SJSA1 (cell line): Measurements from ENCODE around the gene PRKAB2. TPM values are rescaled to one million over a fixed set of nuclear protein-coding genes. Genes with fewer than 3 reads are reported as not detected.

ENCODE experiments used
- DNase-seq, 2 experiments: peaks; one replicate each; pipeline ENCODE4 v3.0.0-alpha.2; 2015 to 2020; ENCODE audit warnings: low spot score in 2 of 2, low read depth in 1 of 2
- H3K27ac ChIP-seq: fragments of 250-450 bp; sonication (Bioruptor Pico); 2 replicates; pipeline ENCODE4 v1.5.1; 2020; ENCODE audit warnings: mild to moderate bottlenecking, moderate library complexity
- H3K27me3 ChIP-seq: fragments of 250-450 bp; sonication (Bioruptor Pico); replicated peaks from 2 replicates; pipeline ENCODE4 v1.5.1; 2020; ENCODE audit warnings: mild to moderate bottlenecking, moderate library complexity
- H3K36me3 ChIP-seq: fragments of 250-450 bp; sonication (Bioruptor Pico); 2 replicates; pipeline ENCODE4 v1.5.1; 2020; ENCODE audit warnings: mild to moderate bottlenecking
- H3K4me1 ChIP-seq: fragments of 250-450 bp; sonication (Bioruptor Pico); replicated peaks from 2 replicates; pipeline ENCODE4 v1.6.1; 2021; ENCODE audit warnings: mild to moderate bottlenecking
- H3K4me3 ChIP-seq: fragments of 250-450 bp; sonication (Bioruptor Pico); 2 replicates; pipeline ENCODE4 v1.5.1; 2020; ENCODE audit warnings: mild to moderate bottlenecking
- H3K9me3 ChIP-seq: fragments of 250-450 bp; sonication (Bioruptor Pico); replicated peaks from 2 replicates; pipeline ENCODE4 v1.5.1; 2020; ENCODE audit warnings: mild to moderate bottlenecking
- total RNA-seq: library from RNA; depleted of rRNA; stranded (reverse); fragments of >200 nt; shearing (Covaris generic); gene quantifications from 2 replicates; pipeline ENCODE4 v1.2.3, GENCODE V29; 2014; rRNA removed

Gene PRKAB2
- 17.2 and 25.5 TPM in 2 replicates for total RNA-seq

- Histone ChIP-seq H3K4me3 (peak within 1 kb of the TSS; percentile 82), H3K9me3 (no peaks in the 10 kb centered on the region), H3K27ac (peak within 1 kb of the TSS; percentile 87), H3K4me1 (peaks cover 33% of the 10 kb centered on the region), H3K27me3 (no peaks in the 10 kb centered on the region), H3K36me3 (peaks cover 11% of the 10 kb centered on the region)
- peak; percentile 94 to 98 for DNase-seq
These were observed at the start of gene PRKAB2 for GRCh38 chr1:147172168-147173016. TSS of gene PRKAB2 (minus strand) at chr1:147172470. CDS start at chr1:147172144, 326 bp downstream.

GRCh38 chr1:147218606-147219005, 46.3 kb upstream of the PRKAB2 start:
- DNase-seq, result no peak
- H3K9me3 ChIP-seq, result no peaks in the 10 kb centered on the region
- H3K4me1 ChIP-seq, result no peaks in the 10 kb centered on the region
- H3K27me3 ChIP-seq, result no peaks in the 10 kb centered on the region; the same call in 1 of the 2 replicates
- no peaks in the 10 kb centered on the region for H3K36me3 ChIP-seq
- no peak overlapping the region for H3K27ac ChIP-seq
- H3K4me3 ChIP-seq, result no peak overlapping the region

GRCh38 chr1:147217141-147217540, 44.9 kb upstream of the PRKAB2 start:
- H3K27ac ChIP-seq, result no peak overlapping the region
- no peak for DNase-seq
- no peaks in the 10 kb centered on the region for H3K36me3 ChIP-seq
- H3K4me1 ChIP-seq, result no peaks in the 10 kb centered on the region
- H3K9me3 ChIP-seq, result no peaks in the 10 kb centered on the region
- no peak overlapping the region for H3K4me3 ChIP-seq
- H3K27me3 ChIP-seq, result no peaks in the 10 kb centered on the region; the same call in 1 of the 2 replicates

- Histone ChIP-seq H3K36me3 (no peaks in the 10 kb centered on the region), H3K27ac (no peak overlapping the region), H3K4me3 (no peak overlapping the region), H3K4me1 (no peaks in the 10 kb centered on the region), H3K9me3 (no peaks in the 10 kb centered on the region), H3K27me3 (no peaks in the 10 kb centered on the region; the same call in 1 of the 2 replicates)
- DNase-seq, result no peak
These were observed 43.9 kb upstream of the PRKAB2 start for GRCh38 chr1:147216124-147216523.

GRCh38 chr1:147215540-147215916, 43.3 kb upstream of the PRKAB2 start:
- H3K27me3 ChIP-seq, result no peaks in the 10 kb centered on the region; the same call in 1 of the 2 replicates
- no peaks in the 10 kb centered on the region for H3K9me3 ChIP-seq
- H3K4me3 ChIP-seq, result no peak overlapping the region
- no peaks in the 10 kb centered on the region for H3K36me3 ChIP-seq
- H3K27ac ChIP-seq, result no peak overlapping the region
- H3K4me1 ChIP-seq, result no peaks in the 10 kb centered on the region
- DNase-seq, result no peak

GRCh38 chr1:147214842-147215539, 42.7 kb upstream of the PRKAB2 start:
- no peak for DNase-seq
- Histone ChIP-seq H3K27ac (no peak overlapping the region), H3K4me3 (no peak overlapping the region), H3K9me3 (no peaks in the 10 kb centered on the region), H3K4me1 (no peaks in the 10 kb centered on the region), H3K36me3 (no peaks in the 10 kb centered on the region), H3K27me3 (no peaks in the 10 kb centered on the region; the same call in 1 of the 2 replicates)

GRCh38 chr1:147214325-147214724, 42.1 kb upstream of the PRKAB2 start:
- Histone ChIP-seq H3K4me1 (no peaks in the 10 kb centered on the region), H3K27ac (no peak overlapping the region), H3K27me3 (no peaks in the 10 kb centered on the region; the same call in 1 of the 2 replicates), H3K36me3 (no peaks in the 10 kb centered on the region), H3K9me3 (no peaks in the 10 kb centered on the region), H3K4me3 (no peak overlapping the region)
- DNase-seq, result no peak

GRCh38 chr1:147213271-147213670, 41.0 kb upstream of the PRKAB2 start:
- Histone ChIP-seq H3K9me3 (no peaks in the 10 kb centered on the region), H3K36me3 (no peaks in the 10 kb centered on the region), H3K4me3 (no peak overlapping the region), H3K27me3 (no peaks in the 10 kb centered on the region; the same call in 1 of the 2 replicates), H3K4me1 (no peaks in the 10 kb centered on the region), H3K27ac (no peak overlapping the region)
- no peak for DNase-seq

GRCh38 chr1:147211577-147211976, 39.3 kb upstream of the PRKAB2 start:
- H3K36me3 ChIP-seq, result no peaks in the 10 kb centered on the region
- H3K9me3 ChIP-seq, result no peaks in the 10 kb centered on the region
- no peak overlapping the region for H3K27ac ChIP-seq
- H3K4me1 ChIP-seq, result no peaks in the 10 kb centered on the region
- H3K4me3 ChIP-seq, result no peak overlapping the region
- DNase-seq, result no peak
- H3K27me3 ChIP-seq, result no peaks in the 10 kb centered on the region; the same call in 1 of the 2 replicates

- H3K4me1 ChIP-seq, result no peaks in the 10 kb centered on the region
- H3K27me3 ChIP-seq, result no peaks in the 10 kb centered on the region; the same call in 1 of the 2 replicates
- no peak overlapping the region for H3K4me3 ChIP-seq
- DNase-seq, result no peak
- H3K9me3 ChIP-seq, result no peaks in the 10 kb centered on the region
- no peaks in the 10 kb centered on the region for H3K36me3 ChIP-seq
- H3K27ac ChIP-seq, result no peak overlapping the region
These were observed 38.7 kb upstream of the PRKAB2 start for GRCh38 chr1:147210987-147211386.

- Histone ChIP-seq H3K4me1 (no peaks in the 10 kb centered on the region), H3K36me3 (no peaks in the 10 kb centered on the region), H3K9me3 (no peaks in the 10 kb centered on the region), H3K27ac (no peak overlapping the region), H3K4me3 (no peak overlapping the region), H3K27me3 (no peaks in the 10 kb centered on the region)
- DNase-seq, result no peak
These were observed 37.9 kb upstream of the PRKAB2 start for GRCh38 chr1:147209825-147210821.

GRCh38 chr1:147208619-147209018, 36.3 kb upstream of the PRKAB2 start:
- H3K27me3 ChIP-seq, result no peaks in the 10 kb centered on the region
- DNase-seq, result no peak
- no peak overlapping the region for H3K27ac ChIP-seq
- no peaks in the 10 kb centered on the region for H3K4me1 ChIP-seq
- H3K4me3 ChIP-seq, result no peak overlapping the region
- H3K9me3 ChIP-seq, result no peaks in the 10 kb centered on the region
- H3K36me3 ChIP-seq, result no peaks in the 10 kb centered on the region

GRCh38 chr1:147207192-147207591, 34.9 kb upstream of the PRKAB2 start:
- H3K9me3 ChIP-seq, result no peaks in the 10 kb centered on the region
- H3K27me3 ChIP-seq, result no peaks in the 10 kb centered on the region
- no peak for DNase-seq
- H3K27ac ChIP-seq, result no peak overlapping the region
- no peaks in the 10 kb centered on the region for H3K36me3 ChIP-seq
- H3K4me1 ChIP-seq, result peaks cover 6% of the 10 kb centered on the region; the same call in 1 of the 2 replicates
- no peak overlapping the region for H3K4me3 ChIP-seq
